ENCODE data around the gene LBX2.

LBX2 gene

GRCh38 chr2:74512744-74513604, 13.6 kb upstream of the LBX2 start:
- Histone ChIP-seq H3K27me3 (peaks cover 100% of the 10 kb centered on the region), H3K4me1 (ENCODE audit: control insufficient read depth in 1 of 2, insufficient read depth in 1 of 2, low read depth in 1 of 2, low read length in 1 of 2) (peaks cover 34 to 37% of the 10 kb centered on the region in 2 experiments), H3K9me3 (no peaks in the 10 kb centered on the region), H3K36me3 (no peaks in the 10 kb centered on the region), H3K27ac (no peak overlapping the region), H3K4me3 (ENCODE audit: low read depth in 1 of 2, low read length in 1 of 2) (no peak overlapping the region)
- no peak for TF ChIP-seq CTCF (IDR thresholded peaks at IDR 0.05)

GRCh38 chr2:74511104-74511989, 11.9 kb upstream of the LBX2 start:
- Histone ChIP-seq H3K27me3 (peaks cover 83% of the 10 kb centered on the region), H3K36me3 (no peaks in the 10 kb centered on the region), H3K4me1 (ENCODE audit: control insufficient read depth in 1 of 2, insufficient read depth in 1 of 2, low read depth in 1 of 2, low read length in 1 of 2) (peaks cover 40 to 44% of the 10 kb centered on the region in 2 experiments)

GRCh38 chr2:74510272-74510671, 10.9 kb upstream of the LBX2 start:
- Histone ChIP-seq H3K4me3 (ENCODE audit: low read depth in 1 of 2, low read length in 1 of 2) (no peak overlapping the region), H3K27me3 (peaks cover 76% of the 10 kb centered on the region), H3K4me1 (ENCODE audit: control insufficient read depth in 1 of 2, insufficient read depth in 1 of 2, low read depth in 1 of 2, low read length in 1 of 2) (peaks cover 34 to 42% of the 10 kb centered on the region in 2 experiments), H3K9me3 (no peaks in the 10 kb centered on the region), H3K27ac (no peak overlapping the region), H3K36me3 (peaks cover 8% of the 10 kb centered on the region)
- TF ChIP-seq CTCF (IDR thresholded peaks at IDR 0.05), result no peak

More at GRCh38 chr2:74511104-74511989, 11.9 kb upstream of the LBX2 start:
- no peak overlapping the region for H3K27ac ChIP-seq
- no peak overlapping the region for H3K4me3 ChIP-seq (ENCODE audit: low read depth in 1 of 2, low read length in 1 of 2)
- TF ChIP-seq CTCF (IDR thresholded peaks at IDR 0.05), result no peak
- no peaks in the 10 kb centered on the region for H3K9me3 ChIP-seq

GRCh38 chr2:74507926-74508520, 8.6 kb upstream of the LBX2 start:
- Histone ChIP-seq H3K4me3 (ENCODE audit: low read depth in 1 of 2, low read length in 1 of 2) (peak overlapping the region; percentile 85 to 97), H3K4me1 (ENCODE audit: control insufficient read depth in 1 of 2, insufficient read depth in 1 of 2, low read depth in 1 of 2, low read length in 1 of 2) (peaks cover 26 to 34% of the 10 kb centered on the region in 2 experiments), H3K9me3 (no peaks in the 10 kb centered on the region), H3K27ac (peak overlapping the region; percentile 98), H3K27me3 (peaks cover 76% of the 10 kb centered on the region), H3K36me3 (peaks cover 13% of the 10 kb centered on the region)
- no peak for TF ChIP-seq CTCF (IDR thresholded peaks at IDR 0.05)

- peak within 1 kb of the TSS; percentile 98 for H3K27ac ChIP-seq
- no peaks in the 10 kb centered on the region for H3K9me3 ChIP-seq
- peaks cover 13% of the 10 kb centered on the region for H3K36me3 ChIP-seq
- peaks cover 33 to 41% of the 10 kb centered on the region in 2 experiments for H3K4me1 ChIP-seq (ENCODE audit: control insufficient read depth in 1 of 2, insufficient read depth in 1 of 2, low read depth in 1 of 2, low read length in 1 of 2)
- H3K4me3 ChIP-seq (ENCODE audit: low read depth in 1 of 2, low read length in 1 of 2), result peak within 1 kb of the TSS; percentile 85 to 97
- H3K27me3 ChIP-seq, result peaks cover 76% of the 10 kb centered on the region
- no peak for TF ChIP-seq CTCF (IDR thresholded peaks at IDR 0.05)
These were observed 7.9 kb upstream of the LBX2 start, which contains the start of gene PCGF1 for GRCh38 chr2:74507145-74507925. Gene PCGF1 (minus strand): TSS chr2:74507695. CDS start chr2:74507668, 27 bp downstream.
